Stomach smooth muscle (tissue), 2 donors: ENCODE results near the gene STRADB.
A peak's percentile ranks its signal among the peaks of the same experiment; 100 is the strongest.
"Not testable (repeated sequence)": the region's sequence is repeated elsewhere in the genome, so short reads cannot be mapped to it uniquely, and the experiment has no call there.

Experiments used
- H3K27ac ChIP-seq: one replicate; pipeline ENCODE4 v1.7.0; 2013; ENCODE audit warnings: mild to moderate bottlenecking, low read length, inconsistent platforms
- H3K27me3 ChIP-seq, 2 donors: one replicate each; pipeline ENCODE4 v1.7.0; 2013; ENCODE audit warnings: low read length in 2 of 2; ENCODE audit not compliant: insufficient read depth in 2 of 2, control insufficient read depth in 1 of 2
- H3K36me3 ChIP-seq, 2 donors: one replicate each; pipeline ENCODE4 v1.7.0; 2013; ENCODE audit warnings: low read length in 2 of 2; ENCODE audit not compliant: control insufficient read depth in 2 of 2, insufficient read depth in 2 of 2
- H3K4me1 ChIP-seq: one replicate; pipeline ENCODE4 v1.7.0; 2013; ENCODE audit warnings: low read length; ENCODE audit not compliant: control insufficient read depth, insufficient read depth
- H3K4me3 ChIP-seq, 2 donors: one replicate each; pipeline ENCODE4 v1.7.0; 2013; ENCODE audit warnings: low read length in 2 of 2
- H3K9ac ChIP-seq, 2 donors: one replicate each; pipeline ENCODE4 v1.7.0; 2013; ENCODE audit warnings: low read length in 2 of 2, mild to moderate bottlenecking in 1 of 2
- H3K9me3 ChIP-seq, 2 donors: one replicate each; pipeline ENCODE4 v1.7.0; 2013; ENCODE audit warnings: low read length in 2 of 2; ENCODE audit not compliant: control insufficient read depth in 2 of 2
- donor health status: healthy.
- donor health status: Pancreatic carcinoma.

STRADB gene

DNA sequence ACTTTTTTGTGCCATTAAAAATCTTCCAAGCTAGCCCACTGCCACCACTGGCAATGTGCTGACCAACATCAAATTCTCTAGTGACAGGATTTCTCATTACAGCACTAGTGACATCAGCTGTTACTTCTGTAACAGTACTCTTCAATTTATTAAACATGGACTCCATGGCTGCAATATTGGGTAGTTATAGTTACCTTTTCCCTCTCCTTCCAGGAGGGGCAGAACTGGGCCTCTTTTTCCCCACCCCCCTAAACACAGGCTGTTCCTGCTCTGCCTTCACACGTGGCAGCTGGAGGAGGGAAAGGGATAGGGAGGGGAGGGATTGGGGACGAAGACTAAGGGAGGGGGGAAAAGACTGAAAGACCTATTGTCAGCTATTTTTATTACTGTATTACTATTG, 38.4 kb upstream of the STRADB start:
- no peaks in the 10 kb centered on the region for H3K27me3 ChIP-seq
- H3K27ac ChIP-seq = no peak overlapping the region
- H3K36me3 ChIP-seq = no peaks in the 10 kb centered on the region
- no peak overlapping the region for H3K9ac ChIP-seq
- H3K9me3 ChIP-seq = no peaks in the 10 kb centered on the region
- H3K4me1 ChIP-seq = peaks cover 2% of the 10 kb centered on the region
- no peak overlapping the region for H3K4me3 ChIP-seq

DNA sequence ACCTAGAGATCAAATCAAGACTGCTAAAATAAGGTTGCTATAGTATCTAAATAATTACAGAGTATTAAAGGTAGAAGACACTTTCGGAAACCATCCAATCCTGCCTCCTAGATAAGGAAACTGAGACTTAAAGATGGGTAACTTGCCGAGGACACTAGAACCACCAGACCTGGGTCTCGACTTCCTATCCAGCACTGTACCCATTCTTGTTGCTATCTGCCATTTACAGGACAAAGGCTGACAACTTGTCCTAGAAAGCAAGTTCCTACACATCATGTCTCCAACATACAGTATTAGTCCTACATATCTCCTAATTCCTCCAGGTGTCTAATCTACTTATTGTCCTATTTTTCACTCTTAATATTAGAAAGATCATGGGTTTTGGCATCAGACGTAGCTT, 38.0 kb upstream of the STRADB start:
- H3K36me3 ChIP-seq = no peaks in the 10 kb centered on the region
- H3K4me1 ChIP-seq = peaks cover 2% of the 10 kb centered on the region
- H3K9ac ChIP-seq = no peak overlapping the region
- no peaks in the 10 kb centered on the region for H3K27me3 ChIP-seq
- no peaks in the 10 kb centered on the region for H3K9me3 ChIP-seq
- H3K4me3 ChIP-seq = no peak overlapping the region
- H3K27ac ChIP-seq = no peak overlapping the region

DNA sequence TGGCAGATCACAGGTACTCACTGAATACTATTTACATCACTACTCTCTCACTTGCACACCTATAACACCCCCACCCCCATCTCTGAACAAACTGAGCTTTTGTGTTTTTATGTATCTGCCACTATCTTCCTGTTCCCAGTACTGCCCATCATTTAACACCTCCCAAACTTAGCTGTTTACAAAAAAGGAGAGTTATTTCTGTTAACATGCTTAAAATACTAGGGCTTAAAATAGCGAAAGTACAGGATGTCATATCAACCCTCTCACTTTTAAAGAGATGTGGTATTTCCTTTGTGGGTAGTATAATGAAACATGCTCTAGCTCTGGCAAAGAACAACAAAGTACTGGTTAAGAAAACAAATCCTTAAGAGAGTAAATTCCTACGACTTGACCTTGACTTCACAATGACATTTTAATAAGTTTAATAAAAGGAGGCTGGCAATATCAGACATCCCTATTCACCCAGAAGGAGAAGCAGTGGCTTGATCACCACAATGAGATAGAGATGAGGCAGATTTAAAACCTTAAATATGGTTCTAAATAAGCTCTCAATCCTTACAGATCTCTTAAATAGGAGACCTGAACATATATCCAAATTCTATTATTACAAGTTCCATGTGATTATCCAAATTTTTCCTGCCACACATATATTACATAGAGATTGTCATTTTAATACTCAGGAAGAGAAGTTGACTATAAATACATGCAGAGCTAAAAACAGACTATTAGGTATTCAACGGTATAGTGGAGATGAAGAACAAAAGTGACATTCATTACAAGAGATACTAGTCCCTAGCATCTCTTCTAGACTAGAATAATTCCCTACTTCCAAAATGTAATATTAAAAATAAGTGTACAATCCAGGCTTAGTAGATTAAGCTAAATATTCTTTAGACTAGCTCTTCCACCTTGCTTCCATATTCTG, 37.2 kb upstream of the STRADB start:
- H3K4me3 ChIP-seq = peak overlapping the region in 1 of 2 donors; percentile 37
- no peak overlapping the region for H3K9ac ChIP-seq
- peaks cover 2% of the 10 kb centered on the region for H3K4me1 ChIP-seq
- no peaks in the 10 kb centered on the region for H3K36me3 ChIP-seq
- H3K27me3 ChIP-seq = no peaks in the 10 kb centered on the region
- no peak overlapping the region for H3K27ac ChIP-seq
- H3K9me3 ChIP-seq = no peaks in the 10 kb centered on the region

DNA sequence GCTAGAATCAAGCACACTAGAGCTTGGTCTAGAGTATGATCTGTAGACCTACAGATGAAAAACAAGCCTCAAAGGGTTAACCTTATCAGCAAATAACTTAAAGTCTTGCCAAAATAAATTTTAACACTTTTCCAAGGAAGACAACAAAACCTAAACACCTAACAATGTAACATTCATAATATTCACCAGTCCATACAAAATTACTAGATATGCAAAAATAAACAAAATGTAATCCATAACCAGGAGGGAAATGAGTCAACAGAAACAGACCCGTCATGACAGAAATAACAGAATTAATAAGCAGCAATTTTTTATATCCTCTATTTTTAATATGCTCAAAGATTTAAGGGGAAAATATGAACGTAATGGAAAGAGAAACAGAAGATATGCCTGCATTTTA, 36.4 kb upstream of the STRADB start:
- Histone ChIP-seq H3K4me3 (no peak overlapping the region), H3K4me1 (peaks cover 2% of the 10 kb centered on the region), H3K27ac (no peak overlapping the region), H3K9ac (no peak overlapping the region), H3K36me3 (no peaks in the 10 kb centered on the region), H3K9me3 (no peaks in the 10 kb centered on the region), H3K27me3 (no peaks in the 10 kb centered on the region)

DNA sequence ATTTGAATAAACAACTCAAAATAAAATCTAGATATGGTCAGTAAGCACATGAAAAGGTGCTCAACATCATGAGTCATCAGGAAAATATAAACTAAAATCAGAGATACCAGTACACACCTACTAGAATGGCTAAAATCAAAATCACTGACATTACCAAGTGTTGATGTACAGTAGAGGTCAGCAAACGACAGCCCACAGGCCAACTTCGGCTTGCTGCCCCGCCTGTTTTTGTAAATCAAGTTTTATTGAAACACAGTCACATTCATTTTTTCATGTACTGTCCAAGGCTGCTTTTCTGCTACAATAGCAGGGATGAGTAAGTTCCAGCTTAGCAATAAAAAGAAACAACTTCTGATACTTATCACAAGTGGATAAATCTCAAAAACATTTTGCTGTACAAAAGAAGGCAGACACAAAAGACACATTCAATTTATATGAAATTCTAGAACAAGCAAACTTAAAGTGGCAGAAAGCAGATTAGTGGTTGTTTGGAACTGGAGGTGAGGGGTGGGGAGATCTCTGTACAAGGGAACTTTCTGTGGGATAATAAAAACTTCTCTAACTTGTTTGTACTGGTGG, 32.4 kb upstream of the STRADB start:
- H3K27ac ChIP-seq = no peak overlapping the region

DNA sequence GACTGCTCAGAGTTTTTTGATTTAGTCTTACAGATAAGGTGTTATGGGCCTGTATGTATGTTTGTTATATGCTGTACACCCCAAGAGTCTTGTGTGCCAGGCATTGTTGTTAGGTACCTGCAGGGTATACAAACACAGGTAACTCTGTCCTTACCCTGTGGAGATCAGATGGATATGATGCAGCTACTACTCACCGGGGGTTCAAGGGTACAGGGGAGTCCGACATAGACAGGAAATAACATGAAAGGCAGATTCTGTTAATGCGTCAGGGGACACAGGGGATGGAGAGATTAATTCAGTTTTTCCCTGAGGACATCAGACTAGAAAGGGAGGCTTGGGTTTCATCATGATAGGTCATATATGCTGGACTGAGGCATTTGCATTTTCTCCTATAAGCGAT, 31.6 kb upstream of the STRADB start:
- no peaks in the 10 kb centered on the region for H3K36me3 ChIP-seq
- no peak overlapping the region for H3K4me3 ChIP-seq
- H3K27me3 ChIP-seq = no peaks in the 10 kb centered on the region
- no peak overlapping the region for H3K9ac ChIP-seq
- no peaks in the 10 kb centered on the region for H3K9me3 ChIP-seq
- no peak overlapping the region for H3K27ac ChIP-seq
- no peaks in the 10 kb centered on the region for H3K4me1 ChIP-seq

More for the DNA sequence above, 32.4 kb upstream of the STRADB start:
- Histone ChIP-seq H3K4me1 (no peaks in the 10 kb centered on the region), H3K27me3 (no peaks in the 10 kb centered on the region), H3K9ac (no peak overlapping the region), H3K9me3 (no peaks in the 10 kb centered on the region), H3K36me3 (no peaks in the 10 kb centered on the region), H3K4me3 (no peak overlapping the region)

DNA sequence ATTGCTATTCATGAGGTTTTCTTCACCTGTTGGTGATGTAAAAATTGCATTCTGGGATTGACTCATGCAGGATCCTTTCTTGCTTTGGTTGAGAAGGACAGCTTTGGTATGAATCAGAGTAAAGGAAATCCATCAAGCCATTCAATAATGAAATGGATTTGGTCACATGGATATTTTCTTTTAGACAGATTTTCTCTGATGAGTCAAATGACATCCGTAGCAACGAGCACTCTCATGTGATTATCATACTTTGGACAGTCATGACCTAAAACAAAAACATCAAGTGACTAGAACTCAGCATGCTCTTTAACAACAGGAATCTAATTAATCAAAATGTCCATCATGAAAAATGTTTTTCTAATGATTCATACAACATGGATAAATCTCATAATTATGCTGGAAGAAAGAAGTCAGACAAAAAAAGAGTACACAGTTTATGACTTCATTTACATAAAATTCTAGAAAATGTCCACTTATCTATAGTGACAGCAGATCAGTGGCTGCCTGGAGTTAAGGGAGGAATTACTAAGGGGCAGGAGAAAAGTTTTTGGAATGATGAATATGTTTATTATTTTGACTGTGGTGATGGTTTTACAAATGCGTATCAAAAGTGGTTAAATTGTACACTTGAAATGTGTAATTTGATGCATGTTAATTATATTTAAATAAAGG, 31.0 kb upstream of the STRADB start:
- Histone ChIP-seq H3K27me3 (no peaks in the 10 kb centered on the region), H3K4me1 (no peaks in the 10 kb centered on the region), H3K36me3 (no peaks in the 10 kb centered on the region), H3K4me3 (no peak overlapping the region), H3K27ac (no peak overlapping the region), H3K9me3 (no peaks in the 10 kb centered on the region), H3K9ac (no peak overlapping the region)

DNA sequence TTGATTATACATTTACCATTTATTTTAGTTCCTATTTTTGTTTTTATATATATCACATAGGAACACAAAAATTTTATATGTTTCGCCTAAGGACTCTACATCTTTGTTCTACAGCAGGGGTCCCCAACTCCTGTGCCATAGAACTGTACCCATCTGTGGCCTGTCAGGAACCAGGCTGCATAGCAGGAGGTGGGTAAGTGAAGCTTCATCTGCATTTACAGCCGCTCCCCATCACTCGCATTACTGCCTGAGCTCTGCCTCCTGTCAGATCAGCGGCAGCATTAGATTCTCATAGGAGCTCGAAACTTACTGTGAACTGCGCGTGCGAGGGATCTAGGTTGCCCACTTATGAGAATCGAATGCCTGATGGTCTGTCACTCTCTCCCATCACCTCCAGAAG, 25.6 kb upstream of the STRADB start:
- Histone ChIP-seq H3K27me3 (no peaks in the 10 kb centered on the region), H3K4me1 (no peaks in the 10 kb centered on the region), H3K27ac (no peak overlapping the region), H3K9me3 (no peaks in the 10 kb centered on the region), H3K36me3 (no peaks in the 10 kb centered on the region), H3K4me3 (no peak overlapping the region), H3K9ac (no peak overlapping the region)

DNA sequence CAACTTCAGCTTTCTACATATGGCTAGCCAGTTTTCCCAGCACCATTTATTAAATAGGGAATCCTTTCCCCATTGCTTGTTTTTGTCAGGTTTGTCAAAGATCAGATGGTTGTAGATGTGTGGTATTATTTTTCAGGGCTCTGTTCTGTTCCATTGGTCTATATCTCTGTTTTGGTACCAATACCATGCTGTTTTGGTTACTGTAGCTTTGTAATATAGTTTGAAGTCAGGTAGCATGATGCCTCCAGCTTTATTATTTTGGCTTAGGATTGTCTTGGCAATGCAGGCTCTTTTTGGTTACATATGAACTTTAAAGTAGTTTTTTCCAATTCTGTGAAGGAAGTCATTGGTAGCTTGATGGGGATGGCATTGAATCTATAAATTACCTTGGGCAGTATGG, 23.2 kb upstream of the STRADB start:
- H3K36me3 ChIP-seq, H3K27me3 ChIP-seq, H3K27ac ChIP-seq, H3K4me3 ChIP-seq, H3K9ac ChIP-seq, H3K9me3 ChIP-seq, H3K4me1 ChIP-seq: not testable (repeated sequence)

DNA sequence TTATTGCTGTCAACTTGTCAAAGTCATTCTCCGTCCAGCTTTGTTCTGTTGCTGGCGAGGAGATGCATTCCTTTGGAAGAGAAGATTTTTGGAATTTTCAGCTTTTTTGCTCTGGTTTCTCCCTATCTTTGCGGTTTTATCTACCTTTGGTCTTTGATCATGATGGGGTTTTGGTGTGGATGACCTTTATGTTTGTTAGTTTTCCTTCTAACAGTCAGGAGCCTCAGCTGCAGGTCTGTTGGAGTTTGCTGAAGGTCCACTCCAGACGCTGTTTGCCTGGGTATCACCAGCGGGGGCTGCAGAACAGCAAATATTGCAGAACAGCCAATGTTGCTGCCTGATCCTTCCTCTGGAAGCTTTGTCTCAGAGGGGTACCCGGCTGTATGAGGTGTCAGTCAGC, 21.7 kb upstream of the STRADB start:
- not testable (repeated sequence) for H3K9me3 ChIP-seq

DNA sequence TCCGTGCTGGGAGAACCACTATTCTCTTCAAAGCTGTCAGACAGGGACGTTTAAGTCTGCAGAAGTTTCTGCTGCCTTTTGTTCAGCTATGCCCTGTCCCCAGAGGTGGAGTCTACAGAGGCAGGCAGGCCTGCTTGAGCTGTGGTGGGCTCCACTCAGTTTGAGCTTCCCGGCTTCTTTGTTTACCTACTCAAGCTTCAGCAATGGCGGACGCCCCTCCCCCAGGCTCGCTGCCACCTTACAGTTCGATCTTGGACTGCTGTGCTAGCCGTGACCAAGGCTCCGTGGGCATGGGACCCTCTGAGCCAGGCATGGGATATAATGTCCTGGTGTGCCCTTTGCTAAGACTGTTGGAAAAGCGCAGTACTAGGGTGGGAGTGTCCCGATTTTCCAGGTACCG, 21.2 kb upstream of the STRADB start:
- H3K9ac ChIP-seq, H3K27me3 ChIP-seq, H3K9me3 ChIP-seq, H3K36me3 ChIP-seq, H3K4me3 ChIP-seq, H3K27ac ChIP-seq, H3K4me1 ChIP-seq: not testable (repeated sequence)

More for the DNA sequence above, 21.7 kb upstream of the STRADB start:
- H3K4me3 ChIP-seq, H3K4me1 ChIP-seq, H3K9ac ChIP-seq, H3K27ac ChIP-seq, H3K27me3 ChIP-seq, H3K36me3 ChIP-seq: not testable (repeated sequence)
